ACC112 (cell line): Measurements from ENCODE around the gene BCL2L12.
"Not testable (repeated sequence)": the region's sequence is repeated elsewhere in the genome, so short reads cannot be mapped to it uniquely, and the experiment has no call there.

Source experiments
- H2AFZ ChIP-seq: fragments of 200-600 bp; sonication (generic); one replicate; pipeline ENCODE4 v1.6.0; 2017; ENCODE audit warnings: antibody characterized with exemption, low read length; ENCODE audit not compliant: unreplicated experiment
- H3K27ac ChIP-seq: fragments of 200-600 bp; sonication (generic); 2 replicates; pipeline ENCODE4 v1.5.1; 2014; ENCODE audit warnings: low read depth, mild to moderate bottlenecking, antibody characterized with exemption, low read length, moderate library complexity
- H3K27me3 ChIP-seq: fragments of 200-600 bp; sonication (generic); 2 replicates; pipeline ENCODE4 v1.6.1; 2014; ENCODE audit warnings: mild to moderate bottlenecking, antibody characterized with exemption, low read length, moderate library complexity, mixed read lengths; ENCODE audit not compliant: insufficient read depth
- H3K36me3 ChIP-seq: fragments of 200-600 bp; sonication (generic); 2 replicates; pipeline ENCODE4 v1.6.1; 2016; ENCODE audit warnings: mild to moderate bottlenecking, antibody characterized with exemption, low read length, moderate library complexity, mixed read lengths; ENCODE audit not compliant: insufficient read depth
- H3K4me1 ChIP-seq: fragments of 200-600 bp; sonication (generic); one replicate; pipeline ENCODE4 v1.6.1; 2016; ENCODE audit warnings: low read length, mixed read lengths; ENCODE audit not compliant: insufficient read depth, unreplicated experiment, control insufficient read depth
- H3K4me3 ChIP-seq: fragments of 200-600 bp; sonication (generic); 2 replicates; pipeline ENCODE4 v1.5.1; 2014; ENCODE audit warnings: mild to moderate bottlenecking, low read depth, low read length
- H3K79me2 ChIP-seq: fragments of 200-600 bp; sonication (generic); one replicate; pipeline ENCODE4 v1.6.0; 2016; ENCODE audit warnings: low read length; ENCODE audit not compliant: control insufficient read depth, unreplicated experiment, insufficient read depth

Gene BCL2L12

DNA sequence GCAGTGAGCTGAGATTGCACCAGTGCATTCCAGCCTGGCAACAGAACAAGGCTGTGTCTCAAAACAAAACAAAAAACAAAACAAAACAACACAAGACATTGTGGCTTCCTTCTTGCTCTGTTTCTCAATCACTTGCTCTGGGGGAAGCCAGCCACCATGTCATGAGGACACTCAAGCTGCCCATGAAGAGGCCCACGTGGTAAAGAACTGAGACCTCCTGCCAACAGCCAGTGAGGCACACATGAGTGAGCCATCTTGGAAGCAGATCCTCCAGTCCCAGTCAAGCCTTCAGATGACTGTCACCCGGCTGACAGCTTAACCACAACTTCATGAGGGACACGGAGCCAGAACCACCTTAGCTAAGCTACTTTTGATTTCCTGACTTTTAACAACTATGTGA is 50.4 kb downstream of the BCL2L12 start:
- Histone ChIP-seq H3K4me1 (no peaks in the 10 kb centered on the region), H3K79me2 (no peaks in the 10 kb centered on the region), H3K27me3 (no peaks in the 10 kb centered on the region), H3K27ac (no peak overlapping the region), H3K36me3 (no peaks in the 10 kb centered on the region), H2AFZ (no peak overlapping the region), H3K4me3 (no peak overlapping the region)

DNA sequence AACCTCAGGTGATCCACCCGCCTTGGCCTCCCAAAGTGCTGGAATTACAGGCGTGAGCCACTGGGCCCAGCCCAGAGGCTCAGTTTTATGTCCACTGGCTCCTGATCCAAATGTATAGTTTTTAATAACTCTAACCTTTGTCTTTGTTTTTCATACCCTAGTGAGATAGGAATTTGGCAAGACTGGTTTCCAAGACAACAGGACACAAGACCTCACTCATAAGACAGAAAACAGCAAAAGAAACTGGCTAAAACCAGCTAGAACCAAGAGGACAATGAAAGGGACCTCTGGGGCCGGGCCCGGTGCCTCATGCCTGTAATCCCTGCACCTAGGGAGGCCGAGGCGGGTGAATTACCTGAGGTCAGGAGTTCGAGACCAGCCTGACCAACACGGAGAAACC is 52.8 kb downstream of the BCL2L12 start:
- peak overlapping the region; percentile 47; the same call in 1 of the 2 replicates for H3K27ac ChIP-seq
- no peak overlapping the region for H2AFZ ChIP-seq
- H3K36me3 ChIP-seq = no peaks in the 10 kb centered on the region
- no peaks in the 10 kb centered on the region for H3K27me3 ChIP-seq
- no peak overlapping the region for H3K4me3 ChIP-seq
- no peaks in the 10 kb centered on the region for H3K4me1 ChIP-seq
- no peaks in the 10 kb centered on the region for H3K79me2 ChIP-seq

DNA sequence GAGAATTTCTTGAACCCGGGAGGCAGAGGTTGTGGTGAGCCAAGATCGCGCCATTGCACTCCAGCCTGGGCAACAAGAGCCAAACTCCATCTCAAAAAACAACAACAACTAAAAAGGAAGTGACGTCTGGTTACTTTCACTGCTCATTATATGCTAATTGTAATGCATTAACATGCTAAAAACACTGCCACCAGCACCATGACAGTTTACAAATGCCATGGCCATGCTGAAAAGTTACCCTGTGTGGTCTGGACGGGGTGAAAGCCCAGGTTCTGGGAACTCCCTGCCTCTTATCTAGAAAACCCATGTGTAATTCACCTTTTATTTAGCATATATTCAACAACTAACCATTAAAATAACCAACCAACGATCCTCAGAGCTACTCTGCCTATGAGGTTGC is 53.3 kb downstream of the BCL2L12 start:
- no peaks in the 10 kb centered on the region for H3K4me1 ChIP-seq
- peak overlapping the region; percentile 47; the same call in 1 of the 2 replicates for H3K27ac ChIP-seq
- no peak overlapping the region for H2AFZ ChIP-seq
- no peaks in the 10 kb centered on the region for H3K36me3 ChIP-seq
- H3K4me3 ChIP-seq = no peak overlapping the region
- H3K27me3 ChIP-seq = no peaks in the 10 kb centered on the region
- H3K79me2 ChIP-seq = no peaks in the 10 kb centered on the region

DNA sequence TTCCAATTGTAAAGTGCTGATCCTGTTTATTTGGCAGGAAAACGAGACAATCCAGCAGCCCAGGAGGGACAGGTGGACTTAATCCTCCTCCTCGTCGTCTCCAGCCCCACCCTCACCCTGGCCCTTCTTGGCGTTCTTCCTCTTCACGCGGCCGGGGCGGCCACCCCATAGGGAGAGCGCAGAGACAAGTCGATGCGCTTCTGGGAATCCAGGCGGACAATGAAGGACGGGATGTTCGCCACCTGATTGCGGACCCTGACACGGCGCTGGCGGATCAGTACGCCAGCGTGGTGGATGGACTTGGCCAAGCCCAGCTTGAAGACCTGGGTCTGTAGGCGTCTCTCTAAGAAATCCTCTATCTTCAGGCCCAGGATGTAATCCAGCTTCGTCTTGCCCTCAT is 53.7 kb downstream of the BCL2L12 start:
- H3K79me2 ChIP-seq, H3K27me3 ChIP-seq, H2AFZ ChIP-seq, H3K4me3 ChIP-seq, H3K4me1 ChIP-seq, H3K36me3 ChIP-seq, H3K27ac ChIP-seq: not testable (repeated sequence)
